Measurements from ENCODE around the gene MAD2L1BP. TPM values are rescaled to one million over a fixed set of nuclear protein-coding genes. Genes with fewer than 3 reads are reported as not detected.
"Not testable (repeated sequence)": the region's sequence is repeated elsewhere in the genome, so short reads cannot be mapped to it uniquely, and the experiment has no call there.

Gene MAD2L1BP
- total RNA-seq = 31.4 and 31.8 TPM in 2 replicates
- long read RNA-seq, transcript MAD2L1BP-201 (3 exons, 1,301 nt) = major isoform, 66 of 70 reads
- long read RNA-seq, partial matches to known transcripts = 0 of 70 reads
- long read RNA-seq, other reads (novel, unspliced or antisense) = 0 of 70 reads

DNA sequence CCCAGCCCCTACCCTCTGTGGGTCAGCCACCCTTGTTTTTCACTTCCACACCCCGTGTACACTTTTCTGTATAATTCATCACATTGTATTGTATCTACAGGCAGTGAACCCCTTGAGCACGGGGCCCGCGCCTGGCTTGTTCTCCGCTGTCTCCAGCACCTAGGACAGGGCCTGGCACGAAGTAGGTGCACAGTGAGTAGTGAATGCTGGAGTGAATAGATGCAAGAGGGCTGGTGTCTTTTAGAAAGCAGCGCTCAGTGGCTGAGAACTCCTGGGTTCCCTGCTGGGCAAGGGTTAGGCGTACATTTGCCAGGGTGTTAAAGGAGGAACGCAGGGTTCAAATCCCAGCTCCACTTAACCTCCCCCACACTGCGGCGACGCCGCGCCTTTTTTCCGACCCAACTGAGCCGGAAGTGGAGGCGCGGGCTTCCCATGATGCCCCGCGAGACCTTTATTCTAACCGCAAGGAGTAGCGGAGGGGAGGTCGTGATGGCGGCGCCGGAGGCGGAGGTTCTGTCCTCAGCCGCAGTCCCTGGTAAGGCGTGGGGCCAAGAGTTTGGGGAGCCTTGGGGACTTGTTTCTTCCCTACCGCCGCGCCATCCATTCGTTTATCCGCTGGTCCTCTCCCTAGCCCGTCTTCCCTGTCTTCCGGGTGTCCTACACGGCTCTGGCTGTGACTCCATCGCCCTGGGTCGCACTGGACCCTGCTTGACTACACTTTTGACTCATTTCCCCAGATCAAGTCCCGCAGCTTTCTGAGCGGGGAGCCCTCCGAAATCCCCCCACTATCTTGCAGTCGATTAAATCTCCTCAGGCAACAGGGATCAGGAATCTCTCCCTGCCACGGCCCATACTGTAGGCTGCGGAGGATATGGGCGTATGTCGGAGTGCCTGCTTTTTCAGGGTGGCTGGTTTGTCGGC is at the start of gene MAD2L1BP:
TSS of gene MAD2L1BP (plus strand) at position 454 of the 921 bp plus-strand sequence. CDS start at position 490, 36 bp downstream.
- no peaks in the 10 kb centered on the region for H3K27me3 Mint-ChIP-seq
- peak within 1 kb of the TSS; percentile 97 for H3K4me3 Mint-ChIP-seq (ENCODE audit: low read depth)
- H3K9me3 Mint-ChIP-seq (ENCODE audit: low read depth) = no peaks in the 10 kb centered on the region
- H3K4me1 Mint-ChIP-seq (ENCODE audit: low read depth) = peaks cover 14% of the 10 kb centered on the region
- H3K36me3 Mint-ChIP-seq (ENCODE audit: insufficient read depth) = peaks cover 7% of the 10 kb centered on the region
- DNase-seq (ENCODE audit: low spot score, unreplicated experiment) = peak; percentile 62
- TF ChIP-seq, protein P1, sequence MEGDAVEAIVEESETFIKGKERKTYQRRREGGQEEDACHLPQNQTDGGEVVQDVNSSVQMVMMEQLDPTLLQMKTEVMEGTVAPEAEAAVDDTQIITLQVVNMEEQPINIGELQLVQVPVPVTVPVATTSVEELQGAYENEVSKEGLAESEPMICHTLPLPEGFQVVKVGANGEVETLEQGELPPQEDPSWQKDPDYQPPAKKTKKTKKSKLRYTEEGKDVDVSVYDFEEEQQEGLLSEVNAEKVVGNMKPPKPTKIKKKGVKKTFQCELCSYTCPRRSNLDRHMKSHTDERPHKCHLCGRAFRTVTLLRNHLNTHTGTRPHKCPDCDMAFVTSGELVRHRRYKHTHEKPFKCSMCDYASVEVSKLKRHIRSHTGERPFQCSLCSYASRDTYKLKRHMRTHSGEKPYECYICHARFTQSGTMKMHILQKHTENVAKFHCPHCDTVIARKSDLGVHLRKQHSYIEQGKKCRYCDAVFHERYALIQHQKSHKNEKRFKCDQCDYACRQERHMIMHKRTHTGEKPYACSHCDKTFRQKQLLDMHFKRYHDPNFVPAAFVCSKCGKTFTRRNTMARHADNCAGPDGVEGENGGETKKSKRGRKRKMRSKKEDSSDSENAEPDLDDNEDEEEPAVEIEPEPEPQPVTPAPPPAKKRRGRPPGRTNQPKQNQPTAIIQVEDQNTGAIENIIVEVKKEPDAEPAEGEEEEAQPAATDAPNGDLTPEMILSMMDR (IDR thresholded peaks at IDR 0.05; ENCODE audit: unreplicated experiment) = no peak
- H3K27ac Mint-ChIP-seq = peak within 1 kb of the TSS; percentile 94

GRCh38 chr6:43588194-43588593 is 47.4 kb upstream of the MAD2L1BP start:
- Mint-ChIP-seq H3K36me3 (ENCODE audit: insufficient read depth) (peaks cover 15% of the 10 kb centered on the region), H3K4me1 (ENCODE audit: low read depth) (no peaks in the 10 kb centered on the region), H3K27me3 (no peaks in the 10 kb centered on the region), H3K9me3 (ENCODE audit: low read depth) (no peaks in the 10 kb centered on the region), H3K27ac (no peak overlapping the region), H3K4me3 (ENCODE audit: low read depth) (no peak overlapping the region)
- no peak for DNase-seq (ENCODE audit: low spot score, unreplicated experiment)
- TF ChIP-seq, protein P1 (IDR thresholded peaks at IDR 0.05; ENCODE audit: unreplicated experiment) = no peak

DNA sequence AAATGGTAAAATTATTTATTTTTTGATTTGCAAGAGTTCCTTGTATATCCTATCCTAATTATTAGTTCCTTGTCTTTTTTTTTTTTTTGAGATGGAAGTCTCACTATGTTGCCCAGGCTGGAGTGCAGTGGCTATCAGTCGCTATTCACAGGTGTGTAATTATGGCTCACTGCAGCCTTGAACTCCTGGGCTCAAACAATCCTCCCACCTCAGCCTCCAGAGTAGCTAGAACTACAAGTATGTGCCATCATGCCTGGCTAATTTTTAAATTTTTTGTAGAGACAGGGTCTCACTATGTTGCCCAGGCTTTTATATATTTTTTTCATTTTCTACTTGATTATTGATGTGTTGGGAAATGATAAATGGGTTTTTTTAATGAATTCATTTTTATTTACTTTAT is 46.1 kb upstream of the MAD2L1BP start:
- not testable (repeated sequence) for H3K4me1 Mint-ChIP-seq (ENCODE audit: low read depth); DNase-seq (ENCODE audit: low spot score, unreplicated experiment); H3K27ac Mint-ChIP-seq; H3K9me3 Mint-ChIP-seq (ENCODE audit: low read depth); H3K4me3 Mint-ChIP-seq (ENCODE audit: low read depth); H3K27me3 Mint-ChIP-seq
- H3K36me3 Mint-ChIP-seq (ENCODE audit: insufficient read depth) = peaks cover 10% of the 10 kb centered on the region

DNA sequence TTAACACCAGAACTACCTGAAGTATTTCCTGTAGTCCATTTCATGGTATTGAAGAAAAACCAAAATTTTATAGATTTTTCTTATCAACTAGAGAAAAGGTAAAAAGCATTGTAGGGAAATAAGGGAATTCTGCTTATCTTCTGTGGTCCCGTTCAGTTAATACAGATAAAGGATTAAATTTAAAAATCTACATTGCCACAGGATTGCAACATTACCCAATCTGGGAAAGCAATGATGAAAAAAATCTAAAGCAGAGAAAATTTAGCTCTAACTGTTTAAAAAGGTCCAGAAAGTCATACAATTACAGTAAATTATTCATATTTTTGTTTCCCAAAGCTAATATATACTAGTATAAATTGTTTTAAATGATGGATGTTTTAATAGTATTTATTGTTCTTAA is 41.7 kb upstream of the MAD2L1BP start:
- DNase-seq (ENCODE audit: low spot score, unreplicated experiment) = no peak
- H3K27ac Mint-ChIP-seq = no peak overlapping the region
- no peaks in the 10 kb centered on the region for H3K4me1 Mint-ChIP-seq (ENCODE audit: low read depth)
- no peaks in the 10 kb centered on the region for H3K9me3 Mint-ChIP-seq (ENCODE audit: low read depth)
- no peak overlapping the region for H3K4me3 Mint-ChIP-seq (ENCODE audit: low read depth)
- peaks cover 7% of the 10 kb centered on the region for H3K36me3 Mint-ChIP-seq (ENCODE audit: insufficient read depth)
- TF ChIP-seq, protein P1 (IDR thresholded peaks at IDR 0.05; ENCODE audit: unreplicated experiment) = no peak
- no peaks in the 10 kb centered on the region for H3K27me3 Mint-ChIP-seq

GRCh38 chr6:43600595-43600994 is 35.0 kb upstream of the MAD2L1BP start:
- TF ChIP-seq, protein P1 (IDR thresholded peaks at IDR 0.05; ENCODE audit: unreplicated experiment) = no peak
- H3K27me3 Mint-ChIP-seq = no peaks in the 10 kb centered on the region
- H3K36me3 Mint-ChIP-seq (ENCODE audit: insufficient read depth) = peaks cover 7% of the 10 kb centered on the region
- no peak for DNase-seq (ENCODE audit: low spot score, unreplicated experiment)
- no peaks in the 10 kb centered on the region for H3K9me3 Mint-ChIP-seq (ENCODE audit: low read depth)
- H3K4me3 Mint-ChIP-seq (ENCODE audit: low read depth) = no peak overlapping the region
- no peaks in the 10 kb centered on the region for H3K4me1 Mint-ChIP-seq (ENCODE audit: low read depth)
- no peak overlapping the region for H3K27ac Mint-ChIP-seq
